NCI-H1048 (cell line): ENCODE measurements around the gene MEX3A.
A peak's percentile ranks its signal among the peaks of the same experiment; 100 is the strongest.
"Not testable (repeated sequence)": the region's sequence is repeated elsewhere in the genome, so short reads cannot be mapped to it uniquely, and the experiment has no call there.

ENCODE experiments used
- DNase-seq: peaks from one replicate; lab custom pipeline; 2025; lab: John Stamatoyannopoulos, UW

MEX3A gene

DNA sequence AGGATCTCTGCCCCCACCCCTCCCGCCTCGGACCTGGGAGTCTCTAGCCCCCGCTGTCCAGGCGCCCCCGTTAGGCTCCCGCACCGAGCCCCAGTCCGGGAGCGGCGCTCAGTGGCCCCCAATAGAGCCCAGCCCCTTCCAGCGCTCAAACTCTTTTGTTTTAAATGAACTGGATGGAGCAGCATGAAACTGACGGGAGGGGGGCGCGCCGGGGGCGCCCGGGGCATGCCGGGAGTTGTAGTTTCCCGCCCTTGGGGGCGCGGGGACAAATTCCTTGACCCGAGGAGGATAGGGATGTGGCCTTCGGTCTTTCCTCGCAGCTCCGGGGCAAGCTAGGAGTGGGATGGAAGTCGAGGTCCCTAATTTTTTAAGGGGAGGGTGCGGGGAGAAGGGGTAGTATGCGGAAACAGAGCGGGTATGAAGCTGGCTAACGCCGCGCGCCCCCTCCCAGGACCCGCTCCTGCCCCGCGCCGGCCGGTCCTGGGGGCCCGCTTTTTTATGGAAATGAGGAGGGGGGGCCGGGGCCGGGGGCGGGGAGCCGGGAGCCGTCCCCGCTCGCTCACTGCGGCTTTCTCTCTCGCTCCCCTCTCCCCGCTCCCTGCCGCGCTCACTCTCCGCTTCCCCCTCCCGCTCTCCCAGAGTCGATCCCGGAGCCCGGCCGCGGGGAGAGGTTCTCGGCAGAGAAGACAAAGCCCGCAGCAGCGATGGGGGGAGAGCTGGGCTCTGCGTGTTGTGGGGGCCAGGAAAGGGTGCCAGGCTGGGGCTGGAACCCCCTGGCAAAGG is at the start of gene MEX3A:
MEX3A (minus strand) TSS at position 157 of the 783 bp plus-strand sequence. CDS start 467 bp downstream, outside the sequence.
- DNase-seq = peak; percentile 82

DNA sequence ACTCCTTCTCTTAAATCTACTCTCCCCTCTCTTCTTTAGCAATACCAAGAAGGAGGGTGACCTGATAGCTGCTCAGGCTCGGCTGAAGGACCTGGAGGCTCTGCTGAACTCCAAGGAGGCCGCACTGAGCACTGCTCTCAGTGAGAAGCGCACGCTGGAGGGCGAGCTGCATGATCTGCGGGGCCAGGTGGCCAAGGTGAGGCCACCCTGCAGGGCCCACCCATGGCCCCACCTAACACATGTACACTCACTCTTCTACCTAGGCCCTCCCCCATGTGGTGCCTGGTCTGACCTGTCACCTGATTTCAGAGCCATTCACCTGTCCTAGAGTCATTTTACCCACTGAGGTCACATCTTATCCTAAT is 48.3 kb upstream of the MEX3A start:
- no peak for DNase-seq

DNA sequence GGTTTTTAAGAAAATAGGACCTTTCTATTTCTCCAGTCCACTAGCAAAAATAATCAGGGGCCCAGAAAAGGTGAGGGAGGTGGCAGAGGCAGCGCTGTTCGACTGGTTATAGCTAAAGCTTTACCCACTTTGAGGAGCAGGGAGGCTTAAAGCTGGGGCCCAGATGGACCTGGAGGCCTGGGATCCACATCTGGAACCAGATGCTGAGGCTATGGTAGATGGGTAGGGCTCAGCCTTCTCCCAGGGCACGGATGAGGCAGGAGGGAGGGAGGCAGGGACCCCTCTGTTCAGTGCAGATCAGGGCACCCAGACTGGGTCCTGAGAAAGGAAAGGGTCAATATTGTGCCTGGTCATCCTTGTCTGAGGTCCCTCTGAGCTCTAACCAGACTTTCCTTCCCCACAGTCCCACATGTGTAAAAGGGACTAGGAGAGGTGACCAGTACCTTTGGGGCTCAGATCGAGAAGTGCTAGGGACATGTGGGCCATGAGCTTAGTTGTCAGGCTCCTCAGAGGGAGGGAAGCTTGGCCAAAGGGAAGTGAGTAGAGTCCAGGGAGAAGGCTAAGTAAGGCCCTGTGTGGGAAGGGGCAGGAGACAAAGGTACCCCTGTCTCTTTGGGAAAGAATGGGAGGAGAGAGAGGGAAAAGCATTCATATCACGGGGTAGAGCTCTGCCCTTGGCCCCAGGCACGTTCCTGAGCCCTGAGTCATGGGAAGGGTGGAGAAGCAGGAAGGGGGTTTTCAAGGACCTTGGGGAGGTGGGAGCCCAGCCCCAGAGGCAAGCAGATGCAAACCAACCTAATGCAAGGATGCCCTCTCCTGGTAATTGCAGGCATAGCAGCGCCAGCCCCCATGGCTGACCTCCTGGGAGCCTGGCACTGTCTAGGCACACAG is 47.7 kb upstream of the MEX3A start:
- DNase-seq = peak; percentile 91

- no peak for DNase-seq
Observed at GRCh38 chr1:156128654-156129597, 46.7 kb upstream of the MEX3A start.

DNA sequence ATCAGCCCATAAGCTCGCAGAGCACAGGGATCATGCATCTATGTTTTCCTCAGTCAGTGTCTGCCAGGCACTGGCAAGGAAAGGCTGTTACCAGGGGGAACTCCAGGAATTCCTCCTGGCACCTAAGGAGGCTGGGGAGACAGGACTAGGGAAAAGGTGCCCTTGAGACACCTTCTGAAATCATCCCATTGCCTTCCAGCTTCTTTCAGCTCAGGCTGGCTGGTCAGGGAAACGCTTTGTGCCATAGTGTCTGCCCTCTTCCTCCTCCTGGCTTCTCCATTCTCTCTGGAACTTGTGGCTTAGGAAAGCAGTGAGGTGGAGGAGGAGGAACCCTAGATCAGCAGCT is 46.0 kb upstream of the MEX3A start:
- DNase-seq = no peak

GRCh38 chr1:156126630-156127534 is 44.6 kb upstream of the MEX3A start:
- DNase-seq = no peak

GRCh38 chr1:156126043-156126629 is 43.9 kb upstream of the MEX3A start:
- DNase-seq = no peak

DNA sequence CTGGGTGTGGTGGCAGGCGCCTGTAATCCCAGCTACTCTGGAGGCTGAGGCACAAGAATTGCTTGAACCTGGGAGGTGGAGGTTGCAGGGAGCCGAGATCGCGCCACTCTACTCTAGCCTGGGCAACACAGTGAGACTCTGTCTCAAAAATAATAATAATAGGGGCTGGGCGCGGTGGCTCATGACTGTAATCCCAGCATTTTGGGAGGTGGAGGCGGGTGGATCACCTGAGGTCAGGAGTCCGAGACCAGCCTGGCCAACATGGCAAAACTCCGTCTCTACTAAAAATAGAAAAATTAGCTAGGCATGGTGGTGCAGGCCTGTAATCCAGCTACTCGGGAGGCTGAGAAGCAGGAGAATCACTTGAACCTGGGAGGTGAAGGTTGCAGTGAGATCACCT is 43.3 kb upstream of the MEX3A start:
- DNase-seq = not testable (repeated sequence)

GRCh38 chr1:156124557-156125483 is 42.6 kb upstream of the MEX3A start:
- DNase-seq = no peak

DNA sequence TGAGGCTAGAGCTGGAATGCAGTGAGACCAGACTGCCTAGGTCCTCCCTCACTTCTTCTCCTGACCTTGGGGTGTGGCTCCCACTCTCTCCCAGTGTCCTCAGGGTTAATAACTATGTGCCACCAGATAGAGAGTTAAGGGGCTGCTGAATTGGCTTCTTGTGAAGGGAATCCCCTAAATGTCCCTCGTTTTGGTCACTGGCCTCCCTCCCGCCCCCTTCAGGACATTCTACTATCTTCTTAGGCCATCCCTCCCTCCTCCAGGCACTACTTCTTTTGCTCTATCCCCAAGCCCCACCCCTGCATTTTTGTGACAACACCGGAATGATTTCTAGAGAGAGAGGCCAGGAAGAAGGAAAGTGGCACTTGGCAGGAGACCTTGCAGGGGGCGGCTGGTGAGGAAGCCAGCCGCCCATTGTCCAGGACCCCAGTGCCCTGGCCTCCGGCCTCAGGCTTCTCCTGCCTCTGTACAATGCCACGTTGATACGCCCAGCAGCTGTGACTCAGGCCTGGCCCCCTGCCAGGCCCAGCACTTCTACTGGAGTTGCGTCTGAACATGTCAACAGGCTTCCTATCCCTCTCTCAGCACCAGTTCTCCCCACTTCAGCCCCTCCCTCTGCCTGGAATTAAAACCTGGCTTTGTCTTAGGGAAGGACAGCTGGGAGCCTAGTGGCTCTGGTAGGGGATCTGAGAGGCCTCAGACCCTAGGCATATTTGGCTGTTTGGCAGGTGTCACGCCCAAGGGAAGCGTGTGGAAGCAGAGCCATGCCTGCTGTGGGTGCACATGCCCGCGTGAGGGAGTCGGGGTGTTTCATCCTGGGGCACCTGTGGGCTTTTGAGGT is 41.3 kb upstream of the MEX3A start:
- peak; percentile 60 for DNase-seq

- no peak for DNase-seq
Observed at GRCh38 chr1:156122519-156123355, 40.5 kb upstream of the MEX3A start.

DNA sequence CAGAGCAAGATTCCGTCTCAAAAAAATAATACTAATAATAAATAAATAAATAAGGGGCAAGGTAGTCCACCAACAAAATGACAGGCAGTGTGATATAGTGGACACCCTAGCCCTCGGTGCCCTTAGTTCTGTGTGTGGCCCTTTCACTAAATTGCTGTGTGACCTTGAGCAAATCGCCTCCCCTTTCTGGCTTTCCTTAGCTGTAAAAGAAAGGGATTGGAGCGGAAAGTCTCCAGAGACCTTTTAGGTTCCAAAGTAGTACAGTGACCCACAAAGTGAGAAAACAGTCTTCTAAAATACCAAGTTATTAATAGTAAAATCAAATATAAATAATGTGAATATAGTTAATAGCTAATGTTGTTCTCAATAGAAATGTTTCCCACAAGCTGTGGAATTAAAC is 39.8 kb upstream of the MEX3A start:
- DNase-seq = no peak

DNA sequence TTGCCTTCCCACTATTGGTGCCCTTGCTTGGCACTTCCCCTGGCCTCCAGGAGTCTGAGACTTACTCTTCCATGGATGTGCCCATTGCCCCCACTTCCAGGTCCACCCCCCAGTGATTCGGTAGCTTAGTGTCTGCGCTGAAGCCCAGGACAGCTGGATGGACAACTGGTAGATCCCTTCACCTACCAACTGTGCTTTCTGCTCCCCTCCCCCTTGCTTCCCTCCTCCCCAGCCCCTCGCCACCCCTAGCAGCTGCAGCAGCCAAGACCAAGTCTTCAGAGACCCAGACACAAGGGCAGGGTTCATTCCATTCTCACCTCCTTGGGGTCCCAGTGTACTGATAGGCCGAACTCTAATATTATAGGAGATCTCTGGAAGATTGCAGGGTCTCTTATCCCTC is 39.2 kb upstream of the MEX3A start:
- no peak for DNase-seq

GRCh38 chr1:156121005-156121404 is 38.7 kb upstream of the MEX3A start:
- not testable (repeated sequence) for DNase-seq

DNA sequence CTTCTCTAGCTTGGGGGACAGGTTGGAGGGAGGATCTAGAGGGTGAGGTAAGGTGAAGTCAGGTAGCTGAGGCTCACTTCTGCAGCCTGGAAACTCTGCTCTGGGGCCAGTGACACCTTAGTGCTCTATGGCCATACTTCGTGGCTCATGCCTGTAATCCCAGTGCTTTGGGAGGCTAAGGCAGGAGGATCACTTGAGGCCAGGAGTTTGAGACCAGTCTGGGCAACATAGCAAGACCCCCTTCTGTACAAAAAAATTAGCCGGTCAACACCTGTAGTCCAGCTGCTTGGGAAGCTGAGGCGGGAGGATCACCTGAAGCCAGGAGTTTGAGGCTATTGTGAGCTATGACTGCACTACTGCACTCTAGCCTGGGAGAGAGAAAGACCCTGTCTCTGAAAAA is 38.1 kb upstream of the MEX3A start:
- DNase-seq = no peak

DNA sequence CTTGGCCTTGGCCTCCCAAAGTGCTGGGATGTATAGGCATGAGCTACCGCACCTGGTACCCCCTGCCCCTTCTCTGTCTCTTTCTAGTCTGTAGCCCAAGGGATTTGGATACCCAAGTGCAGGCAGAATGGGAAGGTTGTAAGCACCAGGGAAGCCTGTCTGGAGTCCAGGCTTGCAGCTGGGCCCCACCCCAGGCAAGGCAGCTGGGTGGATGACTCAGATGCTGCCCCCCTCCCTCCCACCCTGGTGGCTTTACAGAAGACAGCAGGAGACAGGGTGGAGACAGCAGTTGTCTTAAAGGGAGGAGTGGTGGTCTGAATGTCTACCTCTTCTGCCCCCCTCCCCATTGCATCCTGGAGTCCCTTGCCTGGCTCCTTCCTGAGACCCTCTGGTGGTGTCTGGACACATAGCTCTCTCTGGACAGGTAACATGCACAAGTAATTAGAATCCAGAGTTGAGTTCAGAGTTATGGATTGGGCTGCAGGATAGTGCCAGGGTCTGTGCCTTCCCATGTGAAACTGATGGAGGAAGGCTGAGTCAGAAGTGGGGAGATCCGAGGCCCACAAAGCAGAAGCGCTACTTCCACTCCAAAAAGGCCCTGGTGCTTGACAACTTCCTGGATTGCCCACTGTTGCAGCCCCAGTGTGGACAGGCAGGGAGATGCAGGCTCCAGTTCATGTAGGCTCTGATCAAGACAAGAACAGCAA is 37.4 kb upstream of the MEX3A start:
- no peak for DNase-seq
